IMR-90 (cell line): ENCODE results near the gene DMD.

Experiments
- CEBPB ChIP-seq: IDR thresholded peaks from 2 replicates; pipeline ENCODE4 v1.6.1; 2012; ENCODE audit warnings: low read depth, low read length, improper control_type of control experiment
- CHD1 ChIP-seq: IDR thresholded peaks from 2 replicates; pipeline ENCODE4 v1.6.1; 2012; ENCODE audit warnings: low read depth, low read length, improper control_type of control experiment
- MXI1 ChIP-seq: IDR thresholded peaks from 2 replicates; pipeline ENCODE4 v1.6.1; 2012; ENCODE audit warnings: low read depth, mild to moderate bottlenecking, low read length, moderate library complexity, borderline replicate concordance
- POLR2A ChIP-seq: IDR thresholded peaks from 2 replicates; pipeline ENCODE4 v1.6.1; 2012; ENCODE audit warnings: mild to moderate bottlenecking, low read depth, low read length
- RAD21 ChIP-seq: IDR thresholded peaks from 2 replicates; pipeline ENCODE4 v1.6.1; 2012; ENCODE audit warnings: low read length, improper control_type of control experiment
- RCOR1 ChIP-seq: IDR thresholded peaks from 2 replicates; pipeline ENCODE4 v1.6.1; 2012; ENCODE audit warnings: mild to moderate bottlenecking, low read length, improper control_type of control experiment; ENCODE audit not compliant: insufficient replicate concordance
- SMC3 ChIP-seq: fragments of 150-350 bp; IDR thresholded peaks from 2 replicates; pipeline ENCODE4 v1.6.1; 2016; ENCODE audit warnings: low read depth, mild to moderate bottlenecking, antibody characterized with exemption, low read length, moderate library complexity
- TF ChIP-seq, protein P1 (sequence below): conservative IDR thresholded peaks from 2 replicates; pipeline ENCODE4 v1.5.1; 2012; ENCODE audit warnings: mild to moderate bottlenecking, low read depth, low read length, improper control_type of control experiment
- TF ChIP-seq, protein P2 (sequence below): fragments of 150-350 bp; IDR thresholded peaks from 2 replicates; pipeline ENCODE4 v1.6.1; 2017; ENCODE audit warnings: mild to moderate bottlenecking, antibody characterized with exemption, low read length, low read depth

DNA sequence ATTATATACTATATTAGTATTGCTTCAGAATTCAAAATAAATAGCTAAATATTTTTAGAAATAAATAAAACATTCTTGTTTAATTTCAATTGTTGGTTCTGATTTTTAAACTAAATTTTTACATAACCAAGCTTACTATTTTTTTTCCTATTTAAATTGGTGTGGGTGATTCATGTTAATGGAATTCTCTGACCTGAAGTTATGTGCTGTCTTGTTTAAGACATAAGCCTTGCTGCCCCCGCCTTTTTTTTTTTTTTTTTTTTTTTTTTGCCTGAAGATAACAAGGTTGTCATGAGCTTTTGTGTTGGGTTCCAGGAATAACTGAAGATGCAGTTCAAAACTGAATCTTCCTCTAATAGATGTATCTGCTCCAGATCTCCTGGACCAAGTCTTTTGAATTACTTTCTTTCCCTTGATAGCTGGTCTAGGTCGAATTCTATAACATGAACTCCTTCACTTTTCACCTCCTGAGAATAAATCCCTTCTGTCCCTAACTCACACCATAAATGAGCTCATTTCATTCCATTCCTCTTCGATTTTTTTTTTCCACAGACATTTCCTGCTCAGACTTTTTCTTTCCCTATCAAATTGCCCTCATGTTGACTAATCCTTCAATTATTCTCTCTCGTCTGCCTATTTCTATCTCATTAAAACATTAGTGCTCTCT is 1878.1 kb downstream of the DMD start:
- TF ChIP-seq CEBPB (no peak), RCOR1 (no peak), SMC3 (no peak), POLR2A (no peak), CHD1 (no peak), RAD21 (no peak), MXI1 (no peak)
- TF ChIP-seq, protein P1, sequence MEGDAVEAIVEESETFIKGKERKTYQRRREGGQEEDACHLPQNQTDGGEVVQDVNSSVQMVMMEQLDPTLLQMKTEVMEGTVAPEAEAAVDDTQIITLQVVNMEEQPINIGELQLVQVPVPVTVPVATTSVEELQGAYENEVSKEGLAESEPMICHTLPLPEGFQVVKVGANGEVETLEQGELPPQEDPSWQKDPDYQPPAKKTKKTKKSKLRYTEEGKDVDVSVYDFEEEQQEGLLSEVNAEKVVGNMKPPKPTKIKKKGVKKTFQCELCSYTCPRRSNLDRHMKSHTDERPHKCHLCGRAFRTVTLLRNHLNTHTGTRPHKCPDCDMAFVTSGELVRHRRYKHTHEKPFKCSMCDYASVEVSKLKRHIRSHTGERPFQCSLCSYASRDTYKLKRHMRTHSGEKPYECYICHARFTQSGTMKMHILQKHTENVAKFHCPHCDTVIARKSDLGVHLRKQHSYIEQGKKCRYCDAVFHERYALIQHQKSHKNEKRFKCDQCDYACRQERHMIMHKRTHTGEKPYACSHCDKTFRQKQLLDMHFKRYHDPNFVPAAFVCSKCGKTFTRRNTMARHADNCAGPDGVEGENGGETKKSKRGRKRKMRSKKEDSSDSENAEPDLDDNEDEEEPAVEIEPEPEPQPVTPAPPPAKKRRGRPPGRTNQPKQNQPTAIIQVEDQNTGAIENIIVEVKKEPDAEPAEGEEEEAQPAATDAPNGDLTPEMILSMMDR: no peak
- TF ChIP-seq, protein P2, sequence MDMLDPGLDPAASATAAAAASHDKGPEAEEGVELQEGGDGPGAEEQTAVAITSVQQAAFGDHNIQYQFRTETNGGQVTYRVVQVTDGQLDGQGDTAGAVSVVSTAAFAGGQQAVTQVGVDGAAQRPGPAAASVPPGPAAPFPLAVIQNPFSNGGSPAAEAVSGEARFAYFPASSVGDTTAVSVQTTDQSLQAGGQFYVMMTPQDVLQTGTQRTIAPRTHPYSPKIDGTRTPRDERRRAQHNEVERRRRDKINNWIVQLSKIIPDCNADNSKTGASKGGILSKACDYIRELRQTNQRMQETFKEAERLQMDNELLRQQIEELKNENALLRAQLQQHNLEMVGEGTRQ: no peak
